GM10248 (cell line): ENCODE measurements around the gene PAX5.

ENCODE experiments used
- CTCF ChIA-PET: fragments of 300-600 bp; sonication (Branson Sonifier 250); formaldehyde crosslinking; extraction: SDS; loops from one replicate; lab custom pipeline; 2021; ENCODE audit warnings: antibody characterized with exemption; lab: Yijun Ruan, JAX
- POLR2A ChIA-PET: fragments of 350-650 bp; sonication (Branson Sonifier 250); formaldehyde crosslinking; extraction: SDS; loops from one replicate; lab custom pipeline; 2020; ENCODE audit warnings: antibody characterized with exemption; lab: Yijun Ruan, JAX
- DNase-seq: peaks from one replicate; pipeline ENCODE4 v3.0.0; 2012; ENCODE audit errors: extremely low spot score
- CTCF ChIP-seq: IDR thresholded peaks from 2 replicates; pipeline ENCODE4 v1.5.1; 2012; ENCODE audit warnings: mild to moderate bottlenecking, low read depth; ENCODE audit errors: extremely low read depth, missing control alignments, control extremely low read depth

PAX5 gene

GRCh38 chr9:36949466-36949865 lies 84.6 kb downstream of the PAX5 start:
- DNase-seq = no peak
- TF ChIP-seq CTCF = no peak
- POLR2A ChIA-PET = no interaction called here
- CTCF ChIA-PET = interaction anchor here (1.0 to 2.5 kb wide), 6 partner anchors 8 to 76 kb away, joined by 3 to 8 read pairs (median 4); no protein-coding TSS in a partner anchor

GRCh38 chr9:36948051-36948450 lies 86.0 kb downstream of the PAX5 start:
- no peak for TF ChIP-seq CTCF
- no peak for DNase-seq
- ChIA-PET CTCF (interaction anchor here (0.9 to 2.5 kb wide), 3 partner anchors 9 to 74 kb away, joined by 3 to 8 read pairs (median 6); no protein-coding TSS in a partner anchor), POLR2A (interaction anchor here (1.5 kb wide), 1 partner anchor 13 kb away, joined by 3 read pairs; no protein-coding TSS in a partner anchor)

GRCh38 chr9:36946653-36947052 lies 87.4 kb downstream of the PAX5 start:
- CTCF ChIA-PET = interaction anchor here (2.0 kb wide), 1 partner anchor 8 kb away, joined by 6 read pairs; no protein-coding TSS in a partner anchor
- TF ChIP-seq CTCF = no peak
- POLR2A ChIA-PET = no interaction called here
- no peak for DNase-seq

GRCh38 chr9:36945999-36946398 lies 88.1 kb downstream of the PAX5 start:
- TF ChIP-seq CTCF = no peak
- POLR2A ChIA-PET = interaction anchor here (0.7 kb wide), 1 partner anchor 452 kb away, joined by 4 read pairs; no protein-coding TSS in a partner anchor
- CTCF ChIA-PET = interaction anchor here (2.0 to 5.5 kb wide), 2 partner anchors 11 to 23 kb away, joined by 6 to 34 read pairs; no protein-coding TSS in a partner anchor
- DNase-seq = no peak

GRCh38 chr9:36942891-36943290 lies 91.2 kb downstream of the PAX5 start:
- TF ChIP-seq CTCF = no peak
- ChIA-PET CTCF (interaction anchor here (5.5 kb wide), 1 partner anchor 14 kb away, joined by 34 read pairs; no protein-coding TSS in a partner anchor), POLR2A (no interaction called here)
- DNase-seq = no peak

- POLR2A ChIA-PET = no interaction called here
- CTCF ChIA-PET = interaction anchor here (1.0 to 5.5 kb wide), 7 partner anchors 9 to 68 kb away, joined by 3 to 34 read pairs (median 4); no protein-coding TSS in a partner anchor
- no peak for TF ChIP-seq CTCF
- DNase-seq = no peak
Observed at GRCh38 chr9:36941441-36941840, 92.6 kb downstream of the PAX5 start.
